ENCODE results near the gene USP17L27.
"Not testable (repeated sequence)": the region's sequence is repeated elsewhere in the genome, so short reads cannot be mapped to it uniquely, and the experiment has no call there.

USP17L27 gene

GRCh38 chr4:9384126-9384525 is 40.2 kb downstream of the USP17L27 start:
- in situ Hi-C loops (cut with MboI; ENCODE audit: low pct_unique_long_range_greater_than_20kb, low sequenced_read_pairs, unreplicated experiment) = no loop called here
- TF ChIP-seq CTCF (IDR thresholded peaks at IDR 0.05; ENCODE audit: extremely low read depth, insufficient read depth, missing control alignments) = no peak
- no peak for DNase-seq (ENCODE audit: low spot score)

DNA sequence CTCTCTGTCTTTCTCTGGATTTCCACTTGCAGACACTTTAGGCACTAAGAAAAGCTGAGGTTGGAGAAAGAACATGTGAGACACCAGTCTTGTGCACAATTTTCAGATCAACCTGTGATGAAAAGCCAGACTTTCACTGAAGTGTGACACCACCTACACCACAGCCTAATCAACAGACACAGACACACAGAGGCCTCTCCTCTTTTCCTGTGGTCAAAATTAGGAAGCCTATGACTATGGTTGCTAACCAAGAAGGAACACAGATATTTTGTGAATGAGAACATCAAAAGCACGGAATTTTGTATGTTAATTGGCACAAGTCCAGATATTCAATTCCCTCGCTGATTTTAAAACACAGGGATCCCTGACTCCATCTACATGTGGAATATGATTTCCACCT is 45.1 kb downstream of the USP17L27 start:
- DNase-seq (ENCODE audit: low spot score); in situ Hi-C loops (cut with MboI; ENCODE audit: low pct_unique_long_range_greater_than_20kb, low sequenced_read_pairs, unreplicated experiment): not testable (repeated sequence)

Measured in GM13977 (cell line).